Gastroesophageal sphincter (tissue), 3 donors: ENCODE data around the gene FBXW12.

Experiments
- EP300 ChIP-seq: sonication (generic); formaldehyde crosslinking; IDR thresholded peaks from one replicate; pipeline ENCODE4 v1.6.1; 2017; ENCODE audit warnings: antibody characterized with exemption, mild to moderate bottlenecking
- POLR2AphosphoS5 ChIP-seq: sonication (generic); formaldehyde crosslinking; IDR thresholded peaks from one replicate; pipeline ENCODE4 v1.6.1; 2017; ENCODE audit warnings: antibody characterized with exemption
- TF ChIP-seq, protein P1 (sequence below), 4 experiments: fragments of 200-600 bp in 2 of 4; fragments of 450-650 bp in 2 of 4; sonication (generic) in 1 of 4; IDR thresholded peaks; one replicate each; pipeline ENCODE4 v1.5.1; 2017 to 2019; ENCODE audit warnings: antibody characterized with exemption in 4 of 4, mild to moderate bottlenecking in 2 of 4, moderate library complexity in 2 of 4

DNA sequence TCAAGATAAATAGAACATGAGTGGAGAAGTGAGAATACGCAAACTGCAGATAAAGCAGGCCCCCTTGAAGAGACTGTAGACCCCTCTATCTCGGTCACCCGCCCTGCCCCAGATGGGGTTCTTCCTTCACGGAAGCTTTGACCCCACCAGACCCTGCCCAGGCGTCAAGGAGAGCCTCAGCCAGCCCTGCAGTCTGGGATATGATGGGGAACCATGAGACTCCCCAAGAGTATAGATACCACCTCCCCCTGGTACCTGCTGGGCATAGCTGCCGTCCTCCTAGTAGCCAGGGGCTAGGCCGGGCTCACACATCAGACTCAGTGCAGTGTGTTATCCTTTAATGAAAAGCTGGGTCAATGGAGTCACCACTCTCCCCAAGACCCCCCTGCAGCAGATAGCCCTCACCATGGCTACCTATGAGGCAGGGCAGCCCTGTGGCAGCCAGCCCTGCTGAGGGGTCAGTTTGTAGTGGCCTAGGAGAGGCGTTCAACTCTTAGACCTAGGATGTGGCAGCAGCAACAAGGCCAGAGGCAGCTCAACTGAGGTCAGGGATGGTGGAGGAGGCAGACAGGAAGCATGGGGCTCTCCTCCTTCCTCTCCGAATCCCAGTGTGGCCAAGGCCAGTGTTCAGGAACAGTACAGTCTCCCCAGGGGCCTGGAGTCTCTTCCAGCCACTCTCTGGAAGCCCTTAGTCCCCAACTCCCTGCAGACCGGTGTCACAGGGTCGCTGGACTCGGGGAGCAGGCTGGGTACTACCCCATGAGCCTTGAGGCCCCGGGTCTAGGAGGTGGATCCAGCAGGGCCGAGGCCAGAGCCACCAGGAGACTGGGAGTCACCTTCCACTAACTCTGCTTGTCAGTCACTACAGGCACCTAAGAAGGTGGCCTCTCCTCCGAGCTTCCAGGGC lies 31.8 kb downstream of the FBXW12 start:
- TF ChIP-seq, protein P1, sequence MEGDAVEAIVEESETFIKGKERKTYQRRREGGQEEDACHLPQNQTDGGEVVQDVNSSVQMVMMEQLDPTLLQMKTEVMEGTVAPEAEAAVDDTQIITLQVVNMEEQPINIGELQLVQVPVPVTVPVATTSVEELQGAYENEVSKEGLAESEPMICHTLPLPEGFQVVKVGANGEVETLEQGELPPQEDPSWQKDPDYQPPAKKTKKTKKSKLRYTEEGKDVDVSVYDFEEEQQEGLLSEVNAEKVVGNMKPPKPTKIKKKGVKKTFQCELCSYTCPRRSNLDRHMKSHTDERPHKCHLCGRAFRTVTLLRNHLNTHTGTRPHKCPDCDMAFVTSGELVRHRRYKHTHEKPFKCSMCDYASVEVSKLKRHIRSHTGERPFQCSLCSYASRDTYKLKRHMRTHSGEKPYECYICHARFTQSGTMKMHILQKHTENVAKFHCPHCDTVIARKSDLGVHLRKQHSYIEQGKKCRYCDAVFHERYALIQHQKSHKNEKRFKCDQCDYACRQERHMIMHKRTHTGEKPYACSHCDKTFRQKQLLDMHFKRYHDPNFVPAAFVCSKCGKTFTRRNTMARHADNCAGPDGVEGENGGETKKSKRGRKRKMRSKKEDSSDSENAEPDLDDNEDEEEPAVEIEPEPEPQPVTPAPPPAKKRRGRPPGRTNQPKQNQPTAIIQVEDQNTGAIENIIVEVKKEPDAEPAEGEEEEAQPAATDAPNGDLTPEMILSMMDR (IDR thresholded peaks at IDR 0.05), result no peak
- TF ChIP-seq POLR2AphosphoS5 (no peak), EP300 (no peak)
